ENCODE results near the gene BCAS4. TPM values are rescaled to one million over a fixed set of nuclear protein-coding genes. Genes with fewer than 3 reads are reported as not detected.

Gene BCAS4
- total RNA-seq, 1 donor from 2014 or later, result 4.3 TPM

GRCh38 chr20:50867805-50868204, 72.9 kb downstream of the BCAS4 start:
- intact Hi-C loops (cut with DNase I), result no loop called here
- TF ChIP-seq CTCF (IDR thresholded peaks at IDR 0.05), result no peak
- DNase-seq, result no peak
- no peak overlapping the region for H3K27ac ChIP-seq
- H3K27me3 ChIP-seq, result no peaks in the 10 kb centered on the region
- ATAC-seq, result no peak
- H3K36me3 ChIP-seq, result no peaks in the 10 kb centered on the region
- H3K4me3 ChIP-seq, result no peak overlapping the region
- H3K4me1 ChIP-seq, result no peaks in the 10 kb centered on the region
- no peaks in the 10 kb centered on the region for H3K9me3 ChIP-seq

- no peaks in the 10 kb centered on the region for H3K4me1 ChIP-seq
- no peaks in the 10 kb centered on the region for H3K27me3 ChIP-seq
- no peak overlapping the region for H3K4me3 ChIP-seq
- TF ChIP-seq CTCF (IDR thresholded peaks at IDR 0.05), result no peak
- no peaks in the 10 kb centered on the region for H3K9me3 ChIP-seq
- no peaks in the 10 kb centered on the region for H3K36me3 ChIP-seq
- no peak overlapping the region for H3K27ac ChIP-seq
- DNase-seq (no peak), ATAC-seq (no peak)
- intact Hi-C loops (cut with DNase I), result no loop called here
Observed at GRCh38 chr20:50868509-50869495, 73.9 kb downstream of the BCAS4 start.

GRCh38 chr20:50870561-50871161, 75.8 kb downstream of the BCAS4 start:
- H3K4me3 ChIP-seq, result no peak overlapping the region
- no peaks in the 10 kb centered on the region for H3K9me3 ChIP-seq
- DNase-seq (no peak), ATAC-seq (no peak)
- no peak overlapping the region for H3K27ac ChIP-seq
- H3K27me3 ChIP-seq, result no peaks in the 10 kb centered on the region
- no peak for TF ChIP-seq CTCF (IDR thresholded peaks at IDR 0.05)
- H3K36me3 ChIP-seq, result no peaks in the 10 kb centered on the region
- no peaks in the 10 kb centered on the region for H3K4me1 ChIP-seq
- intact Hi-C loops (cut with DNase I), result no loop called here

GRCh38 chr20:50872560-50873425, 77.9 kb downstream of the BCAS4 start:
- TF ChIP-seq CTCF (IDR thresholded peaks at IDR 0.05), result no peak
- DNase-seq, result no peak

GRCh38 chr20:50873585-50873984, 78.7 kb downstream of the BCAS4 start:
- DNase-seq (peak; percentile 45), ATAC-seq (no peak)
- Histone ChIP-seq H3K27ac (no peak overlapping the region), H3K27me3 (no peaks in the 10 kb centered on the region), H3K9me3 (no peaks in the 10 kb centered on the region), H3K4me3 (no peak overlapping the region), H3K36me3 (no peaks in the 10 kb centered on the region), H3K4me1 (no peaks in the 10 kb centered on the region)
- intact Hi-C loops (cut with DNase I), result no loop called here
- TF ChIP-seq CTCF (IDR thresholded peaks at IDR 0.05), result no peak

More at GRCh38 chr20:50872560-50873425, 77.9 kb downstream of the BCAS4 start:
- intact Hi-C loops (cut with DNase I), result no loop called here
- Histone ChIP-seq H3K4me1 (no peaks in the 10 kb centered on the region), H3K27me3 (no peaks in the 10 kb centered on the region), H3K36me3 (no peaks in the 10 kb centered on the region), H3K4me3 (no peak overlapping the region), H3K9me3 (no peaks in the 10 kb centered on the region), H3K27ac (no peak overlapping the region)
- ATAC-seq, result no peak
